ENCODE data around the gene EPB41L5. TPM values are rescaled to one million over a fixed set of nuclear protein-coding genes. Genes with fewer than 3 reads are reported as not detected.

EPB41L5 gene
- total and polyA plus RNA-seq, 12 donors = 2.6 to 25.8 (median 13.9) TPM

DNA sequence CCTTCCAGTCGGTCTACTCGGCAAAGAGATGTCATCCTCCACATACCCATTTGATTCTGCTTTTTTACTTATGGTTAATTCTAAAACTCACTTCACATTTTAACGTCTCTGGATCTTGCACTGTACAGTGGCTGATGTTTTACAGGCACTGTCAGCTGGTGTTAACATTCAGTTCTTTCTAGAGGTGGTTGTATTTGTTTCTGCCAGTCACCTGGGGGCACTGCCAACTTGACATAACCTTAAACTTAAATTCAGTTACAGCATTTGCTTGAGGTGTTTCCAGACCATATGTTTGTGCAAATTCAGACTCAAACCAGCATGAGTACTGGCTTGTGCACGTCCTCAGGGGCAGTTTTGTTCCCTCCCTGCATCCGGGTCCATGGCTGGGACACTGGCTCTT, 215.6 kb downstream of the EPB41L5 start:
- H3K4me3 ChIP-seq = no peak overlapping the region
- no peaks in the 10 kb centered on the region for H3K27me3 ChIP-seq
- H3K9me3 ChIP-seq (replicated peaks in 1 of 3) = no peaks in the 10 kb centered on the region
- TF ChIP-seq, protein P1, sequence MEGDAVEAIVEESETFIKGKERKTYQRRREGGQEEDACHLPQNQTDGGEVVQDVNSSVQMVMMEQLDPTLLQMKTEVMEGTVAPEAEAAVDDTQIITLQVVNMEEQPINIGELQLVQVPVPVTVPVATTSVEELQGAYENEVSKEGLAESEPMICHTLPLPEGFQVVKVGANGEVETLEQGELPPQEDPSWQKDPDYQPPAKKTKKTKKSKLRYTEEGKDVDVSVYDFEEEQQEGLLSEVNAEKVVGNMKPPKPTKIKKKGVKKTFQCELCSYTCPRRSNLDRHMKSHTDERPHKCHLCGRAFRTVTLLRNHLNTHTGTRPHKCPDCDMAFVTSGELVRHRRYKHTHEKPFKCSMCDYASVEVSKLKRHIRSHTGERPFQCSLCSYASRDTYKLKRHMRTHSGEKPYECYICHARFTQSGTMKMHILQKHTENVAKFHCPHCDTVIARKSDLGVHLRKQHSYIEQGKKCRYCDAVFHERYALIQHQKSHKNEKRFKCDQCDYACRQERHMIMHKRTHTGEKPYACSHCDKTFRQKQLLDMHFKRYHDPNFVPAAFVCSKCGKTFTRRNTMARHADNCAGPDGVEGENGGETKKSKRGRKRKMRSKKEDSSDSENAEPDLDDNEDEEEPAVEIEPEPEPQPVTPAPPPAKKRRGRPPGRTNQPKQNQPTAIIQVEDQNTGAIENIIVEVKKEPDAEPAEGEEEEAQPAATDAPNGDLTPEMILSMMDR (IDR thresholded peaks at IDR 0.05) = no peak
- TF ChIP-seq POLR2A (IDR thresholded peaks at IDR 0.05) = no peak
- peaks cover 12 to 24% of the 10 kb centered on the region in 2 donors for H3K4me1 ChIP-seq (replicated peaks in 1 of 2)
- H3K36me3 ChIP-seq (replicated peaks in 1 of 2) = no peaks in the 10 kb centered on the region
- intact Hi-C loops (cut with DNase I) = no loop called here
- H3K27ac ChIP-seq = no peak overlapping the region
- no peak for DNase-seq
- 75 to 83% (median 79%) methylated on average over 5 of the region's 5 CpGs for WGBS, 4 donors

Small RNA genes lying within 50 kb of the gene (small RNA-seq; reads per million reads assigned to genes)
- 0 reads per million in 2 donors for gene MTND4LP14
- 0 reads per million in 2 donors for gene RF00019

Other genes starting within 250 kb of the EPB41L5 start
- gene TMEM185B, start 210.3 kb downstream of the EPB41L5 start, total RNA-seq = 10 to 100 TPM; 12.0 to 33.0 (median 22.8) TPM
- 10 to 100 TPM in 1 of 3 donors, 1 to 10 TPM in 2; 2.9 to 17.6 (median 5.2) TPM for gene TMEM185B, start 210.3 kb downstream of the EPB41L5 start, polyA plus RNA-seq
- gene RALB, start 239.8 kb downstream of the EPB41L5 start, total RNA-seq = 10 to 100 TPM; 33.9 to 94.3 (median 58.0) TPM
- gene RALB, start 239.8 kb downstream of the EPB41L5 start, polyA plus RNA-seq = 10 to 100 TPM; 20.7 to 91.9 (median 34.7) TPM

All from adrenal gland (tissue), 12 donors.